Measurements from ENCODE around the gene MMAB.

MMAB gene

GRCh38 chr12:109601557-109601956 is 28.3 kb upstream of the MMAB start:
- DNase-seq: no peak

GRCh38 chr12:109600995-109601394 is 27.7 kb upstream of the MMAB start:
- no peak for DNase-seq

DNA sequence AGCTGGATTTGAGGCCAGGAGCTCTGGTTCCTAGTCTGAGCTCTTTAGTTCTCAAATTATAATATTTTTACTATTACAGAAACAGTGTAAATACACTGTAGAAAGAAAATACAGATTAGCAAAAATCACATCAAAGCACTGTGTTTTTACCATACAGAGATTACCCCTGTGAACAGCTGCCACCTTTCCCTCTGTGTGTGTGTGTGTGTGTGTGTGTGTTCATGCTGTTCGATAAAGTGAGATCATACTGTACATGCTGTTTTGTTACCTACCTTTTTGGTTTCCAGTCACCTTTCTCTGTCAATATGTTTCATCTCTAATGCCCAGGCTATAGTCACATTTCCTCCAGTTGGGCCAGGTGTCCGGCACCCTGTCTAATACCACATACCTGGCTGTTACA is 27.2 kb upstream of the MMAB start:
- DNase-seq: no peak

DNA sequence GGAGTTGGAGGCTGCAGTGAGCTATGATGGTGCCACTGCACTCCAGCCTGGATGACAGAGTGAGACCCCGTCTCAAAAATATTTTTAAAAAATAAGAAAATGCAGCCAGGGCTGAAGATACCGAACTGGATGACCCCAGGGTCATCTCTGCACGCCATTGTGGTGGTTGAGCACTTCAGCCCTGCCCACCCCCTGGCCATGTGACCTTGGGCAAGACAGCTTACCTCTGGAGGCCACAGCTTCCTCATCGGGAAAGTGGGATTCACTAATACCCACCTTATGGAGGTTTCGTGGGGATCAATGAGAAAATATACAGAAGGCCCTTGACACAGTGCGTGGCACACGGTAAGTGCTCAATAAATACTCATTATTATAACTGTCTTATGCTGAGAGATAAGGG is 25.8 kb upstream of the MMAB start:
- no peak for DNase-seq

GRCh38 chr12:109598428-109598854 is 25.1 kb upstream of the MMAB start:
- no peak for DNase-seq

DNA sequence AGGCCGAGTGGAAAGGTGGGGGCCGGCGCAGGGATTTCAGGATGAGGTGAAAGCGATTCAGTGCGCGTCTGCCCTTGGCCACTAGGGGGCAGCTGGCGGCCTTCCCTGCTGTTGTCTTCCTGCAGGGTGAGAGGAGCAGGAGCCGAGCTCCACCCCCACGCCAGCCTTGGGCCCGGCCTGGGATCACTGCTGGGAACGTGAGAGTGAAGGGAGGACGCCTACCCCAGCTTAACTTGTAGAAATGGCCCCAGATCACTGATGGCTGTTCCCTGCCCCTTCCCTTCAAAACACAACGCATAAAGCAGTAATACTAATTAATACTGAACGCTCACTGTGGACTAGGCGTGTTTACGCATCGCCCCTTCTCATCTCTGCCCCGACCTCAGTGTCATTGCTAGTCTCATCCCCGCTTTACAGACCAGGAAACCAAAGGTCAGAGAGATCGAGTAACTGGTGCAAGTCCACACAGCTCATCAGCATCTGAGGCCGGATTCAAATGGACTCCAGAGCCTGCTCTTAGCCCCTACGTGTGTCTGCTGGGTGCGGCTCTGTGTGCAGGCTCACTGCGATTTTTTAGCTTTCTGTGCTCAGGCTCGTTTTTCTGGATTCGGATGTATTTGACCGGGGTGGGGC is 24.6 kb upstream of the MMAB start:
- peak; percentile 72 for DNase-seq

- no peak for DNase-seq
Measured at GRCh38 chr12:109597414-109597794, 24.1 kb upstream of the MMAB start.

GRCh38 chr12:109596418-109597244 is 23.3 kb upstream of the MMAB start:
- no peak for DNase-seq

DNA sequence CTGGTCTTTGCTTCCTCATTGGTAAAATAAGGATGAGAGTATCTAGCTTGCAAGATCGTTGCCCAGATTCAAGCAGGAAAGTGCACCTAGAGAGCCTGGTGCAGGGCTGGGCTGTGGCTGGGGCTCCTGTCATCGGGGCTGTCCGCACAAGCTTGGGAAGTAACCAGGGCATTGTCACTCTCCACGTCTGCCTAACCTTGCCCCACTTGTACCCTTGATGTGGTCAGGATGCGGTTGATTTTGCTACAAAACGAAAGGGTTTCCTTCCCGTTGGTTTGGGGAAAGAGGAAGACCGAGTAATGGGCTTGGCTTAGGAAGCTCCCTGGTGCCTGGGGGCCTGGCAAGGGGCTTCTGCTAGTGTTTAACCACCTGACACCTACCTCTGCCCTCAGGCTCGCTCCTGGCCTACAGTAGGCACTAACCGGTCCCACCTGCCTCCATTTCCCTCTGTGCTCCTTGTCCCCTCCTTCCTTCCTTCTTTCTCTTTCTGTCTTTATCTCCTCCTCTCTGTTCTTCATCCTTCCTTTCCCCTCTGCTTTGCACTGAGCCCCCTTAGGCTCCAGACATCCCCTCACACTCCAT is 22.1 kb upstream of the MMAB start:
- peak; percentile 64 for DNase-seq

DNA sequence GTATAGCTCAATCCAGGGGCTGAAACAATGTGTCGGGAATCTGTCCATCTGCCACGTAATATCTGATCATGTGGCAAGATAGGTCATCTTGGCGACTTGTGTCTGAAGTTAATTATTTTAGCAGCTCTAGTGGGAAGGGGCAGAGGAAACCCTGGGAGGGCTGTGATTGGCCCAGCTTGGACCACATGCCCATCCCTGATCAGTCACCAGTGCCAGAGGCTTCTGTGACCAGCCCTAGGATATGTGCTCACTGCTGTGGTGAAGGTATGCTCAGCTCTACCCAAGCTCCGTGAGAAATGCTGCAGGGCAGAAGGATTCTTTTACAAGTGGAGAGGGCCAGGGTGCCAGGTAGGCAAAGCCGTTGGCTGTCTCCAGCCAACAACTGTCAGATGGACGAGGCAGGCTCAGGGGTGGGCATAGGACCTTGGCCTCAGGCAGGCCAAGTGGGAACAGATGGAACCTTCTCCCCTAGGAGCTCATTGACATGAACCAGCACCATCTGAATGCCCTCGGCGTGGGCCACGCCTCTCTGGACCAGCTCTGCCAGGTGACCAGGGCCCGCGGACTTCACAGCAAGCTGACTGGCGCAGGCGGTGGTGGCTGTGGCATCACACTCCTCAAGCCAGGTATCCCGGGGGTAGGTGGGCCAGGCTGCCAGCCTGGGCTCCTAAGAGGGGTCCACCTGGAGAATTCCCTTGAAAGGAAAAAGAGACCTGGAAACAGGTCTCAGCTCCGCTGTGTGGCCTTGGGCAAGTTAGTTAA is 21.4 kb upstream of the MMAB start:
- DNase-seq: no peak

- no peak for DNase-seq
Measured at GRCh38 chr12:109592905-109593272, 19.6 kb upstream of the MMAB start.

GRCh38 chr12:109592195-109592904 is 19.0 kb upstream of the MMAB start:
- DNase-seq: no peak

DNA sequence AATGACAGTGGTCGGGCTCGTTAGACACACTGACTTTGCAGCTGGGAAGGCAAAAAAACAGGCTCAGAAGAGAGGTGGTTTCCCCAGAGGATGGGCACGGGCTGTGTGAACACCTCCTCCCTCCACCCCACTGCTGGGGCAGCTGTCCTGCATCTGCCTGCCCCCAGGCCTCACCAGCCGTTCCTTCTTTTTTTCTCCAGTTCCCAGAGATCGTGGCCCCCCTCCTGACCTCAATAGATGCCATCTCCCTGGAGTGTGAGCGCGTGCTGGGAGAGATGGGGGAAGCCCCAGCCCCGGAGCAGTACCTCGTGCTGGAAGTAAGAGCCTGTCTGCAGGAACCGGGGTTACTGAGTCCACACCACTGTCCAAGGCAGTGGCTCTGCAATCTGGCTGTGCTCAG is 17.7 kb upstream of the MMAB start:
- DNase-seq: no peak

DNA sequence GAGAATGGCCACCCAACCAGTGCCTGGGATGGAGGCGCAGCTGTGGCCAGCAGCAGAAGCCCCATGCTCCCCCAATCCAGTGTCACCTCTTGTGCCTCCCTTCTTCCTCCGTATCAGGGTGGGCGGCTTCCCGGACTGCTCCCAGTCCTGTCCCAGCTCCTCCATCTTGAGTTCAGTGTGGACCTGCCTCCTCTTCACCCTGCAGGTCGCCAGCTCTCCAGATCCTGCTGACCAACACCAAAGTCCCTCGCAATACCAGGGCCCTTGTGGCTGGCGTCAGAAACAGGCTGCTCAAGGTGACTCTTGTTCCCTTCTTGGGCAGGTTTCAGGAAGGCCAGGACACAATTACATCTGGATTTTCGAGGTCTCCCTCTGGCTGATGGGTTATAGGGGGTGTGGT is 17.3 kb upstream of the MMAB start:
- DNase-seq: no peak

- no peak for DNase-seq
Measured at GRCh38 chr12:109589691-109590245, 16.5 kb upstream of the MMAB start.

DNA sequence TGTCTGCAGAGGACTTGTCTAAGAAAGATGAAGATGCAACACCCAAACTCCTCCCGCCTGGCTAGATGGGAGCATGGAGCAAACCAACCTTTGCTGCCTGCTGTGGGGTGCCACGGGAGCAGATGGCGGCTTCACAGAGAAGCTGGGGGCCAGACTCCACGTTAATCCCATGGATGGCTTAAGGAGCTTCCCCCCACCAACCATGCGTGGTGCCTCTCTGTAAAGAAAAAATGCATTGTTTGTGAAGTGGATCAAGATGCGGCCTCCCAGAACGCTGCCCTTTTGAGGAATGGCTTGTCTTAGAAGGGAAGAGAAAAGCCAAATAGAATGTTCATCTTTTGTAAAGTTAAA is 15.9 kb upstream of the MMAB start:
- no peak for DNase-seq

GRCh38 chr12:109588461-109589239 is 15.3 kb upstream of the MMAB start:
- DNase-seq: no peak

DNA sequence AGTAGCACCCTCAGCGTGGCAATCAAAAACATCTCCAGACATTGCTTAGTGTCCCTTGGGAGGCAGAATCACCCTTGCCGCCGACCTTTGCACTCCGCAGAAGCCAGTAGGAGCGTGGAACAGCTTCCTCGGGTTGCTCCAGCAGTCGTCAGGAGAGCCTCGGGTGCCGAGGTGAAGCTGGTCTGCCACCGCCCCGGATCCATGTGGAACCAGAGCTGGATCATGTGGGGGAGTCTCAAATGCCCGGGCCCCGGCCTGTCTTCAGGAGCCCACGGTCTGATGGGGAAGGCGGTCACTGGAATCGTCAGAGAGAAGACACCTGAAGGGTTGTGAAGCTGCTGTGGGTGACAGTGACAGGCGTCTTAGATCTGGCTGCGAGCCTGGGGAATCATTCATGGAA is 14.6 kb upstream of the MMAB start:
- DNase-seq: no peak

- DNase-seq: no peak
Measured at GRCh38 chr12:109586385-109587296, 13.3 kb upstream of the MMAB start.

GRCh38 chr12:109583733-109584132 is 10.4 kb upstream of the MMAB start:
- DNase-seq: no peak

DNA sequence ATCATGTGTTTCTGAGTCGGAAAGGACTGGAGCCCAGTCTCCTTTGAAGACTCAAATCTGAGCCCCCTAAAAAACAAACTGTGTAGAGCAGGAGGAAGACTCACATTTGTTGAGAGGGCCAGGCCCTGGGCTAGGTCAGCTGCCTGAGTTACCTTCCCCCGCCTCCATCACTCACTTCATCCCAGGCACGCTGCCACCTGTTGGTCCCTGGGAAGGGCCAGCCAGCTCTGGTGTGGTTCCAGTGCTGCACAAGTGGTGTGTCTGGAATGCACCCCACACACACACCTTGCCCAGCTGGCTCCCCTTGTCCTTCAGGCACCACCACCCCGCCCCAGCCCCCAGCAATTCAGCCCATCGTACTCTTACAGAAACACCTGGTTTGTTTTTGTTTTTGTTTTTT is 9.3 kb upstream of the MMAB start:
- no peak for DNase-seq
